HEK293 (cell line): ENCODE data around the gene ZNF460.

Experiments
- CTCF ChIA-PET: fragments of 350-600 bp; formaldehyde crosslinking; extraction: SDS; loops from one replicate; lab custom pipeline; 2021; ENCODE audit warnings: antibody characterized with exemption; lab: Yijun Ruan, JAX
- POLR2A ChIA-PET: fragments of 300-600 bp; formaldehyde crosslinking; extraction: SDS; loops from one replicate; lab custom pipeline; 2020; ENCODE audit warnings: antibody characterized with exemption, inconsistent platforms; lab: Yijun Ruan, JAX
- H3K27ac ChIP-seq: fragments of 200-500 bp; sonication (Bioruptor generic); 2 replicates; pipeline ENCODE4 v1.5.1; 2014; ENCODE audit warnings: low read depth, low read length, control low read depth, inconsistent platforms; ENCODE audit errors: extremely low read depth
- H3K36me3 ChIP-seq, 2 experiments: fragments of 200-500 bp in 1 of 2; sonication (Bioruptor generic) in 1 of 2; 1 replicate in 1 of 2; 2 replicates in 1 of 2; pipeline ENCODE4 v1.5.1; 2014 to 2017; ENCODE audit warnings: inconsistent platforms in 2 of 2, low read length in 2 of 2; ENCODE audit not compliant: control insufficient read depth in 2 of 2, insufficient read depth in 1 of 2
- H3K4me1 ChIP-seq: fragments of 200-500 bp; sonication (Bioruptor generic); 2 replicates; pipeline ENCODE4 v1.5.1; 2014; ENCODE audit warnings: mild to moderate bottlenecking, low read length, inconsistent platforms; ENCODE audit not compliant: control insufficient read depth, insufficient read depth
- H3K4me3 ChIP-seq: 2 replicates; pipeline ENCODE4 v1.5.1; 2011; ENCODE audit warnings: low read depth, mild to moderate bottlenecking, control low read depth, low read length, moderate library complexity
- H3K9me3 ChIP-seq: fragments of 200-500 bp; sonication (Bioruptor generic); 2 replicates; pipeline ENCODE4 v1.5.1; 2014; ENCODE audit warnings: low read depth, low read length, inconsistent platforms; ENCODE audit not compliant: control insufficient read depth, insufficient read depth
- HIC1 ChIP-seq: fragments of 450-650 bp; formaldehyde crosslinking; IDR thresholded peaks from 2 replicates; pipeline ENCODE4 v1.5.1; 2016; ENCODE audit warnings: missing biosample characterization, missing genetic modification characterization
- KLF8 ChIP-seq: fragments of 450-650 bp; formaldehyde crosslinking; IDR thresholded peaks from 2 replicates; pipeline ENCODE4 v1.5.1; 2016; ENCODE audit warnings: missing biosample characterization, missing genetic modification characterization
- SP7 ChIP-seq: fragments of 450-650 bp; formaldehyde crosslinking; IDR thresholded peaks from 2 replicates; pipeline ENCODE4 v1.5.1; 2016; ENCODE audit warnings: missing biosample characterization, missing genetic modification characterization
- TCF7L2 ChIP-seq: IDR thresholded peaks from 2 replicates; pipeline ENCODE4 v1.6.1; 2011; ENCODE audit warnings: low read depth, mild to moderate bottlenecking, inconsistent platforms, low read length, moderate library complexity, borderline replicate concordance
- TSHZ1 ChIP-seq: fragments of 450-650 bp; formaldehyde crosslinking; IDR thresholded peaks from 2 replicates; pipeline ENCODE4 v1.5.1; 2016; ENCODE audit warnings: missing biosample characterization, missing genetic modification characterization, borderline replicate concordance
- ZBTB20 ChIP-seq: fragments of 450-650 bp; formaldehyde crosslinking; IDR thresholded peaks from 2 replicates; pipeline ENCODE4 v1.5.1; 2016; ENCODE audit warnings: missing biosample characterization, missing genetic modification characterization
- ZBTB7A ChIP-seq: fragments of 450-650 bp; formaldehyde crosslinking; IDR thresholded peaks from 2 replicates; pipeline ENCODE4 v1.5.1; 2016; ENCODE audit warnings: low read depth, missing biosample characterization, missing genetic modification characterization
- ZBTB8A ChIP-seq: fragments of 450-650 bp; formaldehyde crosslinking; IDR thresholded peaks from 2 replicates; pipeline ENCODE4 v1.5.1; 2016; ENCODE audit warnings: missing biosample characterization, missing genetic modification characterization
- ZNF175 ChIP-seq: fragments of 450-650 bp; formaldehyde crosslinking; IDR thresholded peaks from 2 replicates; pipeline ENCODE4 v1.5.1; 2016; ENCODE audit warnings: missing biosample characterization, missing genetic modification characterization
- ZNF335 ChIP-seq: fragments of 450-650 bp; formaldehyde crosslinking; conservative IDR thresholded peaks from 2 replicates; pipeline ENCODE4 v1.5.1; 2016; ENCODE audit warnings: missing biosample characterization, missing genetic modification characterization
- ZNF423 ChIP-seq: fragments of 450-650 bp; formaldehyde crosslinking; IDR thresholded peaks from 2 replicates; pipeline ENCODE4 v1.5.1; 2016; ENCODE audit warnings: missing biosample characterization, missing genetic modification characterization
- ZNF433 ChIP-seq: fragments of 450-650 bp; formaldehyde crosslinking; IDR thresholded peaks from 2 replicates; pipeline ENCODE4 v1.5.1; 2016; ENCODE audit warnings: missing biosample characterization, missing genetic modification characterization, low read depth
- ZNF571 ChIP-seq: fragments of 450-650 bp; formaldehyde crosslinking; IDR thresholded peaks from 2 replicates; pipeline ENCODE4 v1.5.0; 2017; ENCODE audit warnings: missing biosample characterization, missing genetic modification characterization
- ZNF580 ChIP-seq: fragments of 450-650 bp; formaldehyde crosslinking; IDR thresholded peaks from 2 replicates; pipeline ENCODE4 v1.5.1; 2016; ENCODE audit warnings: missing biosample characterization, missing genetic modification characterization
- ZNF600 ChIP-seq: fragments of 450-650 bp; formaldehyde crosslinking; IDR thresholded peaks from 2 replicates; pipeline ENCODE4 v1.5.1; 2016; ENCODE audit warnings: missing biosample characterization, missing genetic modification characterization
- ZNF658 ChIP-seq: fragments of 450-650 bp; formaldehyde crosslinking; IDR thresholded peaks from 2 replicates; pipeline ENCODE4; 2016; ENCODE audit warnings: missing biosample characterization, missing genetic modification characterization
- ZNF701 ChIP-seq: fragments of 450-650 bp; formaldehyde crosslinking; IDR thresholded peaks from 2 replicates; pipeline ENCODE4 v1.5.1; 2016; ENCODE audit warnings: missing biosample characterization, missing genetic modification characterization
- ZNF777 ChIP-seq: fragments of 450-650 bp; formaldehyde crosslinking; IDR thresholded peaks from 2 replicates; pipeline ENCODE4 v1.5.1; 2017; ENCODE audit warnings: missing biosample characterization, missing genetic modification characterization, borderline replicate concordance
- TF ChIP-seq, protein P1 (sequence below): fragments of 450-650 bp; formaldehyde crosslinking; IDR thresholded peaks from 2 replicates; pipeline ENCODE4 v1.5.1; 2016; ENCODE audit warnings: missing biosample characterization, missing genetic modification characterization
- TF ChIP-seq, protein P2 (sequence below): fragments of 450-650 bp; formaldehyde crosslinking; IDR thresholded peaks from 2 replicates; pipeline ENCODE4 v1.5.1; 2016; ENCODE audit warnings: missing biosample characterization, missing genetic modification characterization

Gene ZNF460

GRCh38 chr19:57314146-57314545, 33.9 kb downstream of the ZNF460 start (continued):
- TF ChIP-seq, protein P1, sequence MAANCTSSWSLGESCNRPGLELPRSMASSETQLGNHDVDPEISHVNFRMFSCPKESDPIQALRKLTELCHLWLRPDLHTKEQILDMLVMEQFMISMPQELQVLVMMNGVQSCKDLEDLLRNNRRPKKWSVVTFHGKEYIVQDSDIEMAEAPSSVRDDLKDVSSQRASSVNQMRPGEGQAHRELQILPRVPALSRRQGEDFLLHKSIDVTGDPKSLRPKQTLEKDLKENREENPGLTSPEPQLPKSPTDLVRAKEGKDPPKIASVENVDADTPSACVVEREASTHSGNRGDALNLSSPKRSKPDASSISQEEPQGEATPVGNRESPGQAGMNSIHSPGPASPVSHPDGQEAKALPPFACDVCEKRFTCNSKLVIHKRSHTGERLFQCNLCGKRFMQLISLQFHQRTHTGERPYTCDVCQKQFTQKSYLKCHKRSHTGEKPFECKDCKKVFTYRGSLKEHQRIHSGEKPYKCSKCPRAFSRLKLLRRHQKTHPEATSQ (tag by site-specific recombination), result no peak

GRCh38 chr19:57317503-57317902, 37.2 kb downstream of the ZNF460 start:
- no peaks in the 10 kb centered on the region; the same call in 1 of the 2 replicates for H3K4me1 ChIP-seq
- CTCF ChIA-PET, result no interaction called here
- no peak overlapping the region for H3K4me3 ChIP-seq
- no peaks in the 10 kb centered on the region for H3K9me3 ChIP-seq
- POLR2A ChIA-PET, result no interaction called here
- peaks cover 0 to 7% of the 10 kb centered on the region in 2 experiments; a peak in 1 of 3 replicates for H3K36me3 ChIP-seq
- TF ChIP-seq HIC1, result no peak
- TF ChIP-seq ZNF423 (tag by site-specific recombination), result no peak
- no peak for TF ChIP-seq ZBTB8A (tag by site-specific recombination)
- no peak for TF ChIP-seq KLF8 (tag by site-specific recombination)
- TF ChIP-seq ZNF580, result no peak
- TF ChIP-seq, all 188 proteins: peak for 0
- no peak overlapping the region for H3K27ac ChIP-seq

GRCh38 chr19:57319869-57320179, 39.5 kb downstream of the ZNF460 start:
- ChIA-PET POLR2A (interaction anchor here (0.6 to 1.0 kb wide), 3 partner anchors 16 to 47 kb away, joined by 3 to 5 read pairs (median 3); no protein-coding TSS in a partner anchor), CTCF (no interaction called here)
- Histone ChIP-seq H3K4me3 (peak overlapping the region; percentile 91), H3K4me1 (no peaks in the 10 kb centered on the region; the same call in 1 of the 2 replicates), H3K27ac (peak overlapping the region; percentile 89), H3K36me3 (peaks cover 15 to 27% of the 10 kb centered on the region in 2 experiments), H3K9me3 (no peaks in the 10 kb centered on the region)
- no peak for TF ChIP-seq SP7 (tag by site-specific recombination)
- TF ChIP-seq ZNF701, result no peak
- no peak for TF ChIP-seq ZBTB7A (tag by site-specific recombination)
- no peak for TF ChIP-seq ZNF433
- TF ChIP-seq TSHZ1 (tag by site-specific recombination), result no peak
- TF ChIP-seq ZNF335 (tag by site-specific recombination), result peak; percentile 26
- no peak for TF ChIP-seq ZNF658 (tag by site-specific recombination)
- no peak for TF ChIP-seq ZNF600 (tag by site-specific recombination)
- no peak for TF ChIP-seq ZNF571 (tag by site-specific recombination)
- no peak for TF ChIP-seq ZNF777 (tag by site-specific recombination)
- no peak for TF ChIP-seq ZNF175 (tag by site-specific recombination)
- no peak for TF ChIP-seq TCF7L2
- no peak for TF ChIP-seq ZBTB20 (tag by site-specific recombination)
- TF ChIP-seq, protein P2, sequence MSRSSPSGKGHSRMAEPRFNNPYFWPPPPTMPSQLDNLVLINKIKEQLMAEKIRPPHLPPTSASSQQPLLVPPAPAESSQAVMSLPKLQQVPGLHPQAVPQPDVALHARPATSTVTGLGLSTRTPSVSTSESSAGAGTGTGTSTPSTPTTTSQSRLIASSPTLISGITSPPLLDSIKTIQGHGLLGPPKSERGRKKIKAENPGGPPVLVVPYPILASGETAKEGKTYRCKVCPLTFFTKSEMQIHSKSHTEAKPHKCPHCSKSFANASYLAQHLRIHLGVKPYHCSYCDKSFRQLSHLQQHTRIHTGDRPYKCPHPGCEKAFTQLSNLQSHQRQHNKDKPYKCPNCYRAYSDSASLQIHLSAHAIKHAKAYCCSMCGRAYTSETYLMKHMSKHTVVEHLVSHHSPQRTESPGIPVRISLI, result peak; percentile 72
